ENCODE data around the gene KLHL14.

KLHL14 gene

DNA sequence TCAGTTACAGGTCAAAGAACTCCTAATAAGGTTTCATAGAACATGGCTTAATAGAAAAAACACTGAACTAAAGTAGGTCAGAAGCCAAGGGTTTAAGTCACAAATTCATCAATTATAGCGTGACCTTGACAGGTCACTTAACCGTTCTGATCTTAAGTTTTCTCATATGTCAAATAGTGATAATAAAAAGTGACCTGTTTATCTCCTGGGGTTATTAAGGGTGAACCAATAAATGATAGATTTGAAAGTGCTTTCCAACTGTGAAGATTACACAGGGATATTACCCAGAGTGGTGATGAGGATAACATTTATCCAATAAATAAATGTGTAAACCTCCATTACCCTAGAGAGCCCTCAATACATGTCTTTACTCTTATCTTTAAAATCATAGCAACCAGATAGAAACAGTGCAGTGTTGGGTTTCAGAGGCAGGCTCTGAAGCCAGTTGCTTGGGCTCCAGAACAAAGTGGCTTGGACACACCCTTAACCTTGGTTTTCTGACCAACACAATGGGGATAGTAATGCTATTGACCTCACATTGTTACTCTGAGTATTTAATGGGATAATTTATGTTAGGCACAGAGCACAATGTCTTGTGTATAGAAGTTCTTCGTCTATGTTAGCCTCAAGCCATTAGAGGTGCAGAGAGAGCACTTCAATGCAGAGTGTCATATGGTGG, 48.6 kb downstream of the KLHL14 start:
- peaks cover 0 to 2% of the 10 kb centered on the region in 2 donors for H3K27me3 ChIP-seq (ENCODE audit: control insufficient read depth in 1 of 2, insufficient read depth in 2 of 2, low read length in 2 of 2)
- no peak overlapping the region for H3K4me3 ChIP-seq (ENCODE audit: low read depth in 1 of 2, low read length in 2 of 2)
- no peaks in the 10 kb centered on the region for H3K4me1 ChIP-seq (ENCODE audit: control insufficient read depth in 1 of 2, insufficient read depth in 2 of 2, low read length in 2 of 2)
- no peak overlapping the region for H3K9ac ChIP-seq (ENCODE audit: low read depth in 1 of 2, low read length in 2 of 2)
- H3K27ac ChIP-seq (ENCODE audit: low read depth, low read length), result no peak overlapping the region
- no peaks in the 10 kb centered on the region for H3K36me3 ChIP-seq (ENCODE audit: control insufficient read depth in 1 of 2, insufficient read depth in 2 of 2, low read length in 2 of 2)
- H3K9me3 ChIP-seq (ENCODE audit: control insufficient read depth in 1 of 2, low read length in 2 of 2), result no peaks in the 10 kb centered on the region

DNA sequence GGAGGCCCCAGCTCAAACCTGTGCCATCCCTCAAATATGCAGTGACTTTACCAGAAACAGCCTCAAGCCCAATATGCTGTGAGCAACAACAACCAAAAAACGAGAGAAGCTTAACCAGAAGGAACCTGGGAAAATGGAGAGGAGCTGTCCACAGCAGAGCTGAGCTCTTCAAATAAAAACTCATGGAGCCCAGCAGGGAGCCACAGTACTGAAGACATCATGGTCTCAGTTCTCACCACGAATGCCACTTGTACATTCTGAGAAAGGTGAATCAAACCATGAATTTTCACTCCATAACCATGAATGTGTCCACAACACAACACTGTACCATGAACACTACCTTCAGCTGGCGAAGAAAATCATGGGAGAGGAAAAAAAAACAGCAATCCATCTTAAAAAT, 50.5 kb downstream of the KLHL14 start:
- H3K4me1 ChIP-seq (ENCODE audit: control insufficient read depth in 1 of 2, insufficient read depth in 2 of 2, low read length in 2 of 2), result no peaks in the 10 kb centered on the region
- H3K27me3 ChIP-seq (ENCODE audit: control insufficient read depth in 1 of 2, insufficient read depth in 2 of 2, low read length in 2 of 2), result peaks cover 0 to 2% of the 10 kb centered on the region in 2 donors
- no peak overlapping the region for H3K27ac ChIP-seq (ENCODE audit: low read depth, low read length)
- no peaks in the 10 kb centered on the region for H3K36me3 ChIP-seq (ENCODE audit: control insufficient read depth in 1 of 2, insufficient read depth in 2 of 2, low read length in 2 of 2)
- H3K4me3 ChIP-seq (ENCODE audit: low read depth in 1 of 2, low read length in 2 of 2), result no peak overlapping the region
- H3K9ac ChIP-seq (ENCODE audit: low read depth in 1 of 2, low read length in 2 of 2), result no peak overlapping the region
- no peaks in the 10 kb centered on the region for H3K9me3 ChIP-seq (ENCODE audit: control insufficient read depth in 1 of 2, low read length in 2 of 2)

DNA sequence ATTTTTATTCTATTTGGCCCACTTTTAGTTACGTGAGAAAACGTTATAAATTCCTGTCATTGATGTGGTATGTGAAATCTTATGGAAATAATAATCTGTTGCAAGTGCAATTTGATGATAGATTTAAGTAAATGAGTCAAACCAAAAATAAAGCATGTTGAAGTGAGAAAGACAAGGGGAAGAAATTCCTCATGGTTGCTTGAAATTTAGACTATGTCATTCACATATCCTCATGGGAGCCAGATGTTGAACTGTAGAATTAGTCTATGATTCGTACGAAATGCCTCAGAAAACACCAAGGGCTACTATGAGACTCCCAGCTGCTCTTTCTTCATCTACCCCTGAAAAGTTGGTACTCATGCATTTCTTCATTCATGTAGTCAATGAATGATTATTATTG, 55.7 kb downstream of the KLHL14 start:
- no peaks in the 10 kb centered on the region for H3K4me1 ChIP-seq (ENCODE audit: control insufficient read depth in 1 of 2, insufficient read depth in 2 of 2, low read length in 2 of 2)
- no peaks in the 10 kb centered on the region for H3K27me3 ChIP-seq (ENCODE audit: control insufficient read depth in 1 of 2, insufficient read depth in 2 of 2, low read length in 2 of 2)
- H3K36me3 ChIP-seq (ENCODE audit: control insufficient read depth in 1 of 2, insufficient read depth in 2 of 2, low read length in 2 of 2), result no peaks in the 10 kb centered on the region
- no peak overlapping the region for H3K27ac ChIP-seq (ENCODE audit: low read depth, low read length)
- H3K9me3 ChIP-seq (ENCODE audit: control insufficient read depth in 1 of 2, low read length in 2 of 2), result no peaks in the 10 kb centered on the region
- H3K4me3 ChIP-seq (ENCODE audit: low read depth in 1 of 2, low read length in 2 of 2), result no peak overlapping the region
- no peak overlapping the region for H3K9ac ChIP-seq (ENCODE audit: low read depth in 1 of 2, low read length in 2 of 2)

DNA sequence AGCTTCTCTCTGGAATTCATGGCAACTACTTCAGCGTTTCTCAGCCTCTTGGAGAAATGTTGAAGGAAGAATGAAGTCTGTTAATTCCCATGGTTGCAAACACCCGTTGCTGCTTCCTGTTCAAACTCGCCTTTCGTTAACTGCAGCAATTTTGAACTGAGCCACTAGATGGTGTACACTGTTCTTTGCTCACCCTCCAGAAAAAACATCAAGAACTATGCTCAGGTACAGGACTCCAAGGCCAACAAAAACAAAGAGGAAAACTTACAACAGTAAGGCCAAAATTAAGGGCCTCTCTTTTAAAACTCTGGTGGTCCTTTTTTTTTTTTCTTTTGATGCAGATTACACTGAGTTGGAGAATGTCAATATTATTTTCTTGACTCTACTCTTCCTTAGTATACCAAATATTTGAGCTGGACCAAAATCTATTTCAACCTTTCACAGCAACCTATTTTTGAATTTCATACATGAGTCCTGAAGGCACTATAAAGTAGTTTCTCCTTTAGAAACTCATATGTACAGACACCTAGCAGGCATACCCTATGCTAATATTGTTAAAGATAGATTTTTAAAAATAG, 58.2 kb downstream of the KLHL14 start:
- Histone ChIP-seq H3K36me3 (ENCODE audit: control insufficient read depth in 1 of 2, insufficient read depth in 2 of 2, low read length in 2 of 2) (no peaks in the 10 kb centered on the region), H3K4me1 (ENCODE audit: control insufficient read depth in 1 of 2, insufficient read depth in 2 of 2, low read length in 2 of 2) (no peaks in the 10 kb centered on the region), H3K27me3 (ENCODE audit: control insufficient read depth in 1 of 2, insufficient read depth in 2 of 2, low read length in 2 of 2) (no peaks in the 10 kb centered on the region), H3K4me3 (ENCODE audit: low read depth in 1 of 2, low read length in 2 of 2) (no peak overlapping the region), H3K27ac (ENCODE audit: low read depth, low read length) (no peak overlapping the region), H3K9ac (ENCODE audit: low read depth in 1 of 2, low read length in 2 of 2) (no peak overlapping the region), H3K9me3 (ENCODE audit: control insufficient read depth in 1 of 2, low read length in 2 of 2) (no peaks in the 10 kb centered on the region)

DNA sequence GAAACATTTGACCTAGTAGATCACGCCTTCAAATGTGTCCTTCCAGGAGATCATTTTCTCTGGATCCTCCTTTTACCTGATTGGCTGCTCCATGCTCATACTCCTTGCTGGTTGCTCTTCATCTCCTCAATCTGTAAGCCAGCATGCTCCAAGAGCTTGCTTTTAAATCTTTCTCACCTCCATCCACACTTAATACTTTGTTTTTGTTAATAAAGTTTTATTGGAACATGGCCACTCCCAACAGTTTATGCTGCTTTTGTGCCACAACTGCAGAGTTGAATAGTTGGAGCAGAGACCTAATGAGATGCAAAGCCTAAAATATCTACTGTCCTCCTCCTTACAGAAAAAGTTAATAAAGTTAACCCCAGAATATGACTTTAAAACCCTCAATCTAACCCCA, 60.0 kb downstream of the KLHL14 start:
- Histone ChIP-seq H3K4me1 (ENCODE audit: control insufficient read depth in 1 of 2, insufficient read depth in 2 of 2, low read length in 2 of 2) (no peaks in the 10 kb centered on the region), H3K9me3 (ENCODE audit: control insufficient read depth in 1 of 2, low read length in 2 of 2) (no peaks in the 10 kb centered on the region), H3K9ac (ENCODE audit: low read depth in 1 of 2, low read length in 2 of 2) (no peak overlapping the region), H3K27me3 (ENCODE audit: control insufficient read depth in 1 of 2, insufficient read depth in 2 of 2, low read length in 2 of 2) (no peaks in the 10 kb centered on the region), H3K27ac (ENCODE audit: low read depth, low read length) (no peak overlapping the region), H3K4me3 (ENCODE audit: low read depth in 1 of 2, low read length in 2 of 2) (no peak overlapping the region), H3K36me3 (ENCODE audit: control insufficient read depth in 1 of 2, insufficient read depth in 2 of 2, low read length in 2 of 2) (no peaks in the 10 kb centered on the region)

DNA sequence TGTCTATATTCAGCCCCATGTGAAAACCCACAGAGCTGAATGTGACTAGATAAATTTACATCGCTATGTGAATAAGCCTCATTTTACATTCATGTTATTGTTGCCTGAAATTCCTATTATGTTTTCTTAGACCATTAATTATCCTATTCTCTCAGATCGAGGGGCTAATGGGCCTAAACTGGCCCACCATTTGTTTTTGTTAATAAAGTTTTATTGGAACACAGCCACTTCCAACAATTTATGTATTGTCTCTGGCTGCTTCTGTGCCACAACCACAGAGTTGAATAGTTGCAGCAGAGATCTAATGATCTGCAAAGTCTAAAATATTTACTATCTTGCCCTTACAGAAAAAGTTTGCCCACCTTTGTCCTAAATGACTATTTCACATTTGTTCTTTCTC, 61.0 kb downstream of the KLHL14 start:
- Histone ChIP-seq H3K27ac (ENCODE audit: low read depth, low read length) (no peak overlapping the region), H3K27me3 (ENCODE audit: control insufficient read depth in 1 of 2, insufficient read depth in 2 of 2, low read length in 2 of 2) (no peaks in the 10 kb centered on the region)

DNA sequence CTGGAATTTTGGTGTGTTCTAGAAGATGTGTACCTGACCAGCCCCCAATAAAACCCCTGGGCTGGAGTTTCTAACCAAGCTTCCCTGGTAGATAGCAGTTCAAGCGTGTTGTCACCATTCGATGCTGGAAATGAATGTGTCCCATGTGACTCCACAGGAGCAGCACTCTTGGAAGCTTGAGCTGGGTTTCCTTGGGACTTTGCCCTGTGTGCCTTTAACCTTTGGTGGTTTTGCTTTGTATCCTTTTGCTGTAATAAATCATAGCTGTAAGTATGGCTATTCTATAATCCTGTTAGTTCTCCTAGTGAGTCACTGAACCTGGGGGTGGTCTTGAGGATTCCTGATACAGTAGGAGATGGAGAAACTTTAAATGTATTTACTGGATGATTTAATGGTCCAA, 65.2 kb downstream of the KLHL14 start:
- Histone ChIP-seq H3K27me3 (ENCODE audit: control insufficient read depth in 1 of 2, insufficient read depth in 2 of 2, low read length in 2 of 2) (no peaks in the 10 kb centered on the region), H3K4me3 (ENCODE audit: low read depth in 1 of 2, low read length in 2 of 2) (no peak overlapping the region), H3K27ac (ENCODE audit: low read depth, low read length) (no peak overlapping the region), H3K9ac (ENCODE audit: low read depth in 1 of 2, low read length in 2 of 2) (no peak overlapping the region), H3K9me3 (ENCODE audit: control insufficient read depth in 1 of 2, low read length in 2 of 2) (no peaks in the 10 kb centered on the region), H3K4me1 (ENCODE audit: control insufficient read depth in 1 of 2, insufficient read depth in 2 of 2, low read length in 2 of 2) (no peaks in the 10 kb centered on the region), H3K36me3 (ENCODE audit: control insufficient read depth in 1 of 2, insufficient read depth in 2 of 2, low read length in 2 of 2) (no peaks in the 10 kb centered on the region)

More for the DNA sequence above, 61.0 kb downstream of the KLHL14 start:
- Histone ChIP-seq H3K4me1 (ENCODE audit: control insufficient read depth in 1 of 2, insufficient read depth in 2 of 2, low read length in 2 of 2) (no peaks in the 10 kb centered on the region), H3K36me3 (ENCODE audit: control insufficient read depth in 1 of 2, insufficient read depth in 2 of 2, low read length in 2 of 2) (no peaks in the 10 kb centered on the region), H3K9ac (ENCODE audit: low read depth in 1 of 2, low read length in 2 of 2) (no peak overlapping the region), H3K9me3 (ENCODE audit: control insufficient read depth in 1 of 2, low read length in 2 of 2) (no peaks in the 10 kb centered on the region), H3K4me3 (ENCODE audit: low read depth in 1 of 2, low read length in 2 of 2) (no peak overlapping the region)

DNA sequence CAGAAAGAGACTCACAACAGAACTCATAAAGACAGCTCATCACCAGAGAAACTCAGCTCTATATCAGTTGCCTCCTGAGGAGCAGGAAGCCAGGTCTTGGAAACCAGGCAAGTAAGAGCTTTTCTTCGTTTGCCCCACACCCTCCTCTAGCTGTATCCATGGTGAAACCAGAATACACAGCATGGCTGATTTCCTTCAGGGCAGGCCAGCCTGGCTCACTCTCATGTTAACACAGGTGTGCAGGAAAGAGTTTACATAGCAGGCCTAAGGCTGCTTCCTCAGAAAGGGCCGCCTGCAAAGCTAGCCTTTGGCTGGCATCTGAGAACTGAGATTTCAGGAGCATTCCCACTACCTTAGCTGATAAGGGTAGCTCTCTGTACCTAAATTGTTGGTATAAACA, 65.7 kb downstream of the KLHL14 start:
- Histone ChIP-seq H3K36me3 (ENCODE audit: control insufficient read depth in 1 of 2, insufficient read depth in 2 of 2, low read length in 2 of 2) (no peaks in the 10 kb centered on the region), H3K4me3 (ENCODE audit: low read depth in 1 of 2, low read length in 2 of 2) (no peak overlapping the region), H3K27me3 (ENCODE audit: control insufficient read depth in 1 of 2, insufficient read depth in 2 of 2, low read length in 2 of 2) (no peaks in the 10 kb centered on the region), H3K4me1 (ENCODE audit: control insufficient read depth in 1 of 2, insufficient read depth in 2 of 2, low read length in 2 of 2) (no peaks in the 10 kb centered on the region), H3K9me3 (ENCODE audit: control insufficient read depth in 1 of 2, low read length in 2 of 2) (no peaks in the 10 kb centered on the region), H3K27ac (ENCODE audit: low read depth, low read length) (no peak overlapping the region), H3K9ac (ENCODE audit: low read depth in 1 of 2, low read length in 2 of 2) (no peak overlapping the region)

DNA sequence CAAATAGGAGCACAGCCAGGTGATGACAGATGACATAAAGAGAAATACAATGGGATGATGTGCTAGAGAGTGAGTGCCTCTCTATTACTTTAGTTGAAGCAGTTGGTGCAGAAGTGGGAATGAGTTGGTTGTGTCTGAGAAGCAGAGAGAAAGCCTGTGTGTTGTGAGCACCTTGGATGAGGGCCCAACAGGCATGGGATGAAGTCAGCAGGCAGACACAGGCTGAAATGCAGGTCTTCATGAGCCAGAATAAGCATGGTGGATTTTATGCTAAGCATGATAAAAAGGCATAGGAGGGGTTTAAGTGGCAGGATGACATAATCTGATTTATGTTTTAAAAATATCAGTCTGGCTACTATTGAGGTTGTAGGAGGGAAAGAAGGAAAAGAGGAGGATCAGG, 71.5 kb downstream of the KLHL14 start:
- Histone ChIP-seq H3K27me3 (ENCODE audit: control insufficient read depth in 1 of 2, insufficient read depth in 2 of 2, low read length in 2 of 2) (no peaks in the 10 kb centered on the region), H3K9me3 (ENCODE audit: control insufficient read depth in 1 of 2, low read length in 2 of 2) (no peaks in the 10 kb centered on the region), H3K9ac (ENCODE audit: low read depth in 1 of 2, low read length in 2 of 2) (no peak overlapping the region), H3K36me3 (ENCODE audit: control insufficient read depth in 1 of 2, insufficient read depth in 2 of 2, low read length in 2 of 2) (no peaks in the 10 kb centered on the region), H3K4me3 (ENCODE audit: low read depth in 1 of 2, low read length in 2 of 2) (no peak overlapping the region), H3K27ac (ENCODE audit: low read depth, low read length) (no peak overlapping the region), H3K4me1 (ENCODE audit: control insufficient read depth in 1 of 2, insufficient read depth in 2 of 2, low read length in 2 of 2) (no peaks in the 10 kb centered on the region)

DNA sequence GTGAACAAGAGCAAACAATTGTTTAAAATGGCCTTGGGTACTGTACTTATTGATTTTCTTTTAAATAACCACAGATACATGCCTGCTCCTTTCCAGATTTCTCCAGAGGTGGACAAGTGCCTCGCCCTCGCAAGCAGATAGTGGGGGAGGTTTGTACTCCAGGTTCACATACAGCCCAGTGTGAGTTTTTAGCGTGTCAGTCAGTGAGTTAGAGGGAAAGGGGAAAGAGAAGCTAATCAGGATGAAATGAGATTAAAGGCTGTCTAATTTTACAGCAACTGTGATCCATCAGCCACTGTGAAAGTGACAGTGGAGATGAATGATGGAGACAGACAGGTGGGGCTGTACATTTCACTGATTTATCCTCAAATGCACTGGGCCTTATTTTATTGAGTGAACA, 74.7 kb downstream of the KLHL14 start:
- no peaks in the 10 kb centered on the region for H3K36me3 ChIP-seq (ENCODE audit: control insufficient read depth in 1 of 2, insufficient read depth in 2 of 2, low read length in 2 of 2)
- H3K4me1 ChIP-seq (ENCODE audit: control insufficient read depth in 1 of 2, insufficient read depth in 2 of 2, low read length in 2 of 2), result no peaks in the 10 kb centered on the region
- no peaks in the 10 kb centered on the region for H3K27me3 ChIP-seq (ENCODE audit: control insufficient read depth in 1 of 2, insufficient read depth in 2 of 2, low read length in 2 of 2)

More for the DNA sequence above, 74.7 kb downstream of the KLHL14 start:
- H3K9ac ChIP-seq (ENCODE audit: low read depth in 1 of 2, low read length in 2 of 2), result no peak overlapping the region
- H3K27ac ChIP-seq (ENCODE audit: low read depth, low read length), result no peak overlapping the region
- H3K9me3 ChIP-seq (ENCODE audit: control insufficient read depth in 1 of 2, low read length in 2 of 2), result no peaks in the 10 kb centered on the region
- H3K4me3 ChIP-seq (ENCODE audit: low read depth in 1 of 2, low read length in 2 of 2), result no peak overlapping the region
